Upper lobe of right lung (tissue), 1 donor: Measurements from ENCODE around the gene PSG7. TPM values are rescaled to one million over a fixed set of nuclear protein-coding genes. Genes with fewer than 3 reads are reported as not detected.
"Not testable (repeated sequence)": the region's sequence is repeated elsewhere in the genome, so short reads cannot be mapped to it uniquely, and the experiment has no call there.

ENCODE experiments used
- ATAC-seq: fragments of 200-7000 bp; cut with Tn5 transposase; one replicate; pipeline ENCODE4 v1.9.1; 2020; ENCODE audit warnings: mild to moderate bottlenecking, moderate library complexity
- DNase-seq: peaks from one replicate; pipeline ENCODE4 v3.0.0-alpha.2; 2020
- H3K27ac ChIP-seq: fragments of 200-600 bp; one replicate; pipeline ENCODE4 v1.8.0; 2022
- H3K27me3 ChIP-seq: fragments of 200-600 bp; one replicate; pipeline ENCODE4 v1.8.0; 2022; ENCODE audit warnings: mild to moderate bottlenecking
- H3K36me3 ChIP-seq: fragments of 200-600 bp; one replicate; pipeline ENCODE4 v1.8.0; 2022
- H3K4me1 ChIP-seq: fragments of 200-600 bp; one replicate; pipeline ENCODE4 v1.8.0; 2022
- H3K4me3 ChIP-seq: fragments of 200-600 bp; one replicate; pipeline ENCODE4 v1.8.0; 2022; ENCODE audit warnings: mild to moderate bottlenecking
- H3K9me3 ChIP-seq: fragments of 200-600 bp; one replicate; pipeline ENCODE4 v1.8.0; 2022
- intact Hi-C: fragments of 100-400 bp; cut with DNase I; formaldehyde crosslinking; loops from one replicate; pipeline ENCODE4 v1.11.0; 2022
- total RNA-seq: library from RNA; stranded (reverse); fragmentation: NEBNext Ultra II Directional; extraction: Animal tissue kit (Norgen Biotek cat#: 25700); gene quantifications from one replicate; pipeline ENCODE4 v1.2.1, GENCODE V29; 2021
- donor health status: DM: no; HTN: yes; CAD: no; lungs with severe emphysema.

Gene PSG7
- total RNA-seq, 1 donor from 2014 or later: not detected

DNA sequence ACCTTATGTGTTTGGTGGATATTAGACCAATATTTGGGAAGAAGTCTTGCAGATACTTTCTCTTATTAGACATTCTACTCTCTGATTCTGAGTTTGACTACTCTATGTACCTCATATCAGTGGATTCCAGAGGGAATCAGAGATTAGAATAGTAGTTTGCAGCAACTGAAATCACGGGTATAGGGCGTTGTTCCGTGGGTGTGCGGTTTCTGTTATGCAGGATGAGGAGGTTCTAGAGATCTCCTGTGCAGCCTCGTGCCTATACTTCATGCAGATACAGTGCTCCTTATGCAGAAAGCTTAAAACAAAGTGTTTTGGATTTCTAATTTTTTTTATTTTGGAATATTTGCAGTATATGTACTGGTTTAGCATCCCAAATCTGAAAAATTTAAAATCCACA is 25.3 kb downstream of the PSG7 start:
- ATAC-seq, H3K4me3 ChIP-seq, H3K36me3 ChIP-seq, H3K9me3 ChIP-seq, H3K4me1 ChIP-seq, DNase-seq, intact Hi-C loops, H3K27me3 ChIP-seq, H3K27ac ChIP-seq: not testable (repeated sequence)

DNA sequence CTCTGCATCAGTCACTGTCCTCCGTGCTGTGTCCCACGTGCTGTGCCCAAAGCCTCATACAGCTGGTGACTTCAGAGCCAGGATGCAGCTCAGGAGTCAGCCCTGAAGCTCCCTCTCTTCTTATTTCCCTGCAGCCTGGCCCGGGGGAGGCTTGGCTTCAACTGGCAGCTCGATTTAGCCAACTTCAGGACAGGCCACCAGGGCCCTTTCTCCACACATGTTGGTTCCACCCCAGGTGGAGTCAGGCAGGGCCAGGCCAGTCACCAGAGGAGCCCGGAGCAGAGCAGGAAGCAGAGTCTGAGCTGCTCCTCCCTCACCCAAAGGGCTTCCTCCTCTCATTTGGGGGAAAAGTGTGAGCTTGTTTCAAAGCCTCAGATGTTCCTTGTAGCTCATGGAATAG is 30.8 kb downstream of the PSG7 start:
- H3K4me1 ChIP-seq, ATAC-seq, DNase-seq, intact Hi-C loops, H3K27me3 ChIP-seq, H3K9me3 ChIP-seq, H3K27ac ChIP-seq, H3K4me3 ChIP-seq, H3K36me3 ChIP-seq: not testable (repeated sequence)

DNA sequence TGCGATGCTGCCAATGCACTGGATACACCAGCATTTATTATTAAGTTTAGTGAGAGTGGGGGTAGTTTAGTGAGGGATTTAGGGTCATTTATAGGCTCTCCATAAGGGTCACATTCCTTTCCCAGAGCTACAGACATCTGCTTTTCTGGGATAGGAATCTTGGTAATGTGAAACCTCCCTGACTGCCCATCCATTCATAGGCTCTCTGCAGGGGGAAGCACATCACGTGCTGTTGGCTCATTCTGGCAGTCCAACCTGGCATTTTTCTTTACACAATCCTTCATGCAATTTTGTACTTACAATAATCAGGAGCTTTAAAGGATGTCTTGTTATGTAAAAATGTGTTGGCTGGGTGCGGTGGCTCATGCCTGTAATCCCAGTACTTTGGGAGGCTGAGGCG is 36.4 kb downstream of the PSG7 start:
- H3K27ac ChIP-seq, H3K9me3 ChIP-seq, H3K4me1 ChIP-seq, intact Hi-C loops, DNase-seq, H3K4me3 ChIP-seq, H3K36me3 ChIP-seq, H3K27me3 ChIP-seq, ATAC-seq: not testable (repeated sequence)

DNA sequence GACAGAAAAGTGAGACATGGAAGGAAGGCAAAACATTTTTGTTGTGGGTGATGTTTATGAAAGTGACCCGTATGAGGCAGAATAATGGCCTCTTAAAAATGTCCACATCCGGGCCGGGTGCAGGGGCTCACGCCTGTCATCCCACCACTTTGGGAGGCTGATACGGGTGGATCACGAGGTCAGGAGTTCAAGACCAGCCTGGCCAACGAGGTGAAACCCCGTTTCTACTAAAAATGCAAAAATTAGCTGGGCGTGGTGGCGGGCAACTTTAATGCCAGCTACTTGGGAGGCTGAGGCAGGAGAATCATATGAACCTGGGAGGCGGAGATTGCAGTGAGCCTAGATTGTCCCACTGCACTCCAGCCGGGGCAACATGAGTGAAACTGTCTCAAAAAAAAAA is 37.3 kb downstream of the PSG7 start:
- H3K36me3 ChIP-seq, ATAC-seq, intact Hi-C loops, H3K9me3 ChIP-seq, H3K27ac ChIP-seq, H3K27me3 ChIP-seq, H3K4me3 ChIP-seq, DNase-seq, H3K4me1 ChIP-seq: not testable (repeated sequence)

DNA sequence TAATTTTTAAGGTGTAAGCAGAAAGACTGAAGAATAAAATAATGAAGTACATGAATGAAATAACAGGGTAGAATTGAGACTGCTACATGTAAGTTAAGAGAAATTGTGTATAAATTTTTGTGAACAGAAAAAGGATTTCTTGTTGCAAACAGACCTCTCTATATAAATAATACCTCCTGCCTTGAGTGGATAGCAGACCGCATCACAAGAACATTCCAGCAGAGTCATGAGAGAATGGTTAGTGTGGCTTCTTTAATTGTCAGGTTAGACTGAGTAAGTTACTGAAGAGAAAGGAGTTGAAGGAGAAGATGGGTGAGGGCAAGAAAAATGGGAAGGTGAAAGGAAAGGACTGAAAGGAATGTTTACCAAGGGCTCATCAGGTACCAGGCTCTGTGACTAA is 37.9 kb downstream of the PSG7 start:
- H3K4me3 ChIP-seq, DNase-seq, intact Hi-C loops, H3K36me3 ChIP-seq, H3K4me1 ChIP-seq, H3K9me3 ChIP-seq, H3K27ac ChIP-seq, H3K27me3 ChIP-seq, ATAC-seq: not testable (repeated sequence)

DNA sequence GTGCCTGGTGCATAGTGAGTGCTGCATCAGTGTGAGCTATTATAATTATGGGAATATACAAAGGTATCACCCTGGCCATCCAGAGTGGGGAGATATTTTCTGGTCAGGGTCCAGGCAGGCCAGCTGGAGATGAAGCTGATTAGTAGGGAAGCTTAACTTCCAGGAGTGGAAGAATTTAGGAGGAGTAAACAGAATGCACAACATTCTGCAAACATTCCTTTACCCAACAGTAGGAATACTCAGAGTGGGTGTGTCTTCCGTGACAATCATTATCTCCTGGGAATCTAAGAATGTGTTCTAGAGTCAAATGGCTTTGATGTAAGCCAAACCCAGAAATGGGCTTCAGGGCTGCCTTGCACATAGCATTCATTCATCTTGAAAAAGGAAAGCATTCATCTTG is 38.4 kb downstream of the PSG7 start:
- H3K4me3 ChIP-seq, H3K36me3 ChIP-seq, H3K4me1 ChIP-seq, H3K27ac ChIP-seq, intact Hi-C loops, DNase-seq, ATAC-seq, H3K27me3 ChIP-seq, H3K9me3 ChIP-seq: not testable (repeated sequence)

DNA sequence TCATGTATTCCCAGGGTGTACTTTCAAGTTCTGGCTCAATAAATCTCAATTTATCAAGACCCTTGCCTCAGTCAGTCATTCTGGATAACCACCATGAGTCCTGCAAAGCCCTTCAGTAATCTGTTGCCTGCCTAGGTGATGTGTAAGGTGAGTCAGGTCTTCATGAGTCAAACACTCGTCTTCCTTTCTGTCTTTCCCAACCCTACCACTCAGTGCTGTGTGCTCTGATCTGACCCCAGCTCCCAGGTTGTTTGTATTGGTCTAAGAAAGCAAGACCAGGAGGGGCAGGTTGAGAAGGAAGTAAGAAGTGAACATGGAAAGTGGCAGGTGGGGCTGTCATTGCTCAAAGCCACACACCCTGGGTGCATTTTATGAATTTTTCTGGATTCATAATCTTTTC is 39.3 kb downstream of the PSG7 start:
- H3K4me3 ChIP-seq, H3K27ac ChIP-seq, ATAC-seq, H3K27me3 ChIP-seq, H3K36me3 ChIP-seq, DNase-seq, H3K4me1 ChIP-seq, intact Hi-C loops, H3K9me3 ChIP-seq: not testable (repeated sequence)

DNA sequence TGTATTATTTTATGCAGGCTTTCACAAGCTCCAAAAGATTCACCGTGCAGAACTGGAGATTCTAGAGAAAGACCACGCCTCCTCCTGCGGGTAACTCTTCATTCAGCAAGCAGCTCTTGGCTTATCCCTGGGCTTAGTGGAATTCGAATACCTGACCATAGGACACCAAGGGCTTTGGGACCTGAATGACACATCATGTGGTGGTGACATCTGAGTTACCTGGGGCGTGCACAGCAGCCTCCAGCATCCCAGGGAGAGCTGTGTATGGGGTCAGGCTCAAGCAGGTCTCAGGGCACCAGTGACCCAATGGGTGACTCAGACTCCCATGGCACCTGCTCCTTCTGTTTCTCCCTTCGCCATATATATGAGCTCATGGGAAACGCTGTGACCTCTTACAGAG is 46.6 kb downstream of the PSG7 start:
- DNase-seq, ATAC-seq, intact Hi-C loops: not testable (repeated sequence)

DNA sequence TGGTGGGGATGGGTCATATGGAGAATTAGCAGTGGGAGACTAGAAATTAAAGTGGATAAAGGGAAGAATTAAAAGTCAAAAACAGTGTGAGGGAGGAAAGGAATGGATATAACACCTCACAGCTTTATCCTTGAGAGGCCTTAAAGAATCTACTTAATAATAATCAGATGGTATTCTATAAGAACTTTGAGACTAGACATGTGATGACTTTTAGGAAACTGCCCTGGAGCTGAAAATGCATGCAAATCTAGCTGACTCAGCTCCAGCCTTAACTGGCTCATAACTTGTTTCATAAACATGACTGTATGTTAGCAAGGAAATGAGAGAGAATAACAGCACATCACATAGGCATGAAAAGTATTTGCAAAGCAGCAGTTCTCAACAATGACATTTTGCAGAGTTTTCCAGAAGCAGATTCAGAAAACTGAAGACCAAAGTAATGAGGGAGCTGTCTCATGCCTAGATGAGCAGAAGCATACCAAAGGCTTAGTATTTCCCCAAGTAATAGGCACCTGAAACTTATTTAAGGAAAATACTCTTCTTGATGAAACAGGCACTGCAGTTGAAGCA is 49.0 kb downstream of the PSG7 start:
- DNase-seq, H3K27ac ChIP-seq, ATAC-seq, intact Hi-C loops, H3K4me1 ChIP-seq, H3K4me3 ChIP-seq, H3K36me3 ChIP-seq, H3K27me3 ChIP-seq, H3K9me3 ChIP-seq: not testable (repeated sequence)

More for the DNA sequence above, 46.6 kb downstream of the PSG7 start:
- not testable (repeated sequence) for H3K27ac ChIP-seq, H3K9me3 ChIP-seq, H3K4me1 ChIP-seq, H3K4me3 ChIP-seq, H3K36me3 ChIP-seq, H3K27me3 ChIP-seq

DNA sequence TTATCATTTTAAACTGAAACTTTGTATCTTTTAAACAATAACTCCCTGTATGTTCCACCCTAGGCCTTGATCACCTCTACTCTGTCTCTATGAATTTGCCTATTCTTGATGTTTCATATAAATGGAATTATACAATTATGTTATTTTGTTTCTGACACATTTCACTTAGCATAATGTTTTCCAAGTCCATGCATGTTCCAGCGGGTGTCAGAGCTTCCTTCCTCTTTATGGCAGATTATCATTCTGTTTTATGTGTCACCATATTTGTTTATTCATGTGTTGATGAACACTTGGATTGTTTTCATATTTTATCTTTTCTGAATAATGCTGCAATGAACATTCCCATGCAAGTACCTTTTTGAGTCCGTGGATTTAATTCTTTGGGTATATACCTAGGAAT is 54.3 kb downstream of the PSG7 start:
- H3K9me3 ChIP-seq, intact Hi-C loops: not testable (repeated sequence)

DNA sequence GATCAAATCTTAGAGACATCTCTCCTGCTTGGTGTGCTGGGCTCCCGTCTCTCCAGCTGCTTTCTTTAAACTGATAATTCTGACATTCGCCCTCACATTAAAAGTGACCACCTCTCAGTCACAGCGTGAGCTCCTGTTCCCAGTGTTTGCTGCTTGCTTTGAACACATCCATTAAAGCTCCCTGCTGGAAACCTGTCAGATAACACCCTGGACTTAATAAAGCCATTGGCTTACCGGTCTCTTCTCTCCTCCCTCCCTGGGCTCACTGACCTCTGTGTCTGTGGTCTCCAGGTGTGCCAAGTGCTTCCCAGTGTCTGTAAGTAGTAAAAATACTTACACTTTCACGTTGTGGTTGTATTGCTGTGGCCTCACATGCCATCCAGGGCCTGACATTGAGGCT is 55.0 kb downstream of the PSG7 start:
- H3K4me1 ChIP-seq, H3K36me3 ChIP-seq, DNase-seq, H3K27me3 ChIP-seq, intact Hi-C loops, ATAC-seq, H3K9me3 ChIP-seq, H3K4me3 ChIP-seq, H3K27ac ChIP-seq: not testable (repeated sequence)

More for the DNA sequence above, 54.3 kb downstream of the PSG7 start:
- H3K4me3 ChIP-seq, ATAC-seq, H3K4me1 ChIP-seq, DNase-seq, H3K36me3 ChIP-seq, H3K27ac ChIP-seq, H3K27me3 ChIP-seq: not testable (repeated sequence)
